GM12864 (cell line): ENCODE measurements around the gene SLC2A8.

Experiments used
- DNase-seq: peaks from one replicate; pipeline ENCODE4 v3.0.0-alpha.2; 2011; ENCODE audit warnings: low read depth
- H3K4me3 ChIP-seq: 2 replicates; pipeline ENCODE4 v1.5.1; 2011; ENCODE audit warnings: mild to moderate bottlenecking, low read depth, low read length, control low read depth
- TF ChIP-seq, protein P1 (sequence below): IDR thresholded peaks from 2 replicates; pipeline ENCODE4 v1.5.1; 2011; ENCODE audit warnings: low read depth, mild to moderate bottlenecking, moderate library complexity, low read length, control low read depth, inconsistent platforms; ENCODE audit errors: missing control alignments

The SLC2A8 gene

DNA sequence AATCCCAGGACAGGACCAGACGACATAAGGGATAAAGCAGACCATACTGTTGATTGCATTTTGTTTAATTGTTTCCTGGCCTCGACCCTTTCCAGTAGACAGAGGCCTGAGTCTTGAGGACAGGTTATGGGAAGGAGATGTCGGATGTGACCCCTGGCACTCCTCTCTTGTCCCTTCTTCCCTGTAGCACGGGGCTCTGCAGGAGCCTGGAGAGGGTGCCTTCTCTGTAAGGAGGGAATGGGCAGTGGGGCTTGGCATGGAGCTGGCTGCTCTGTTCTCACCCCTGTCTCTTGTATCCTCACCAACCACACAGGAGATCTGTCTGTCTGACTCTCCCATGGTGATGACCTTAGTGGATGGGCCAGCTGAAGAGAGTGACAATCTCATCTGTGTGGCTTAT, 40.1 kb upstream of the SLC2A8 start:
- H3K4me3 ChIP-seq = no peak overlapping the region
- TF ChIP-seq, protein P1, sequence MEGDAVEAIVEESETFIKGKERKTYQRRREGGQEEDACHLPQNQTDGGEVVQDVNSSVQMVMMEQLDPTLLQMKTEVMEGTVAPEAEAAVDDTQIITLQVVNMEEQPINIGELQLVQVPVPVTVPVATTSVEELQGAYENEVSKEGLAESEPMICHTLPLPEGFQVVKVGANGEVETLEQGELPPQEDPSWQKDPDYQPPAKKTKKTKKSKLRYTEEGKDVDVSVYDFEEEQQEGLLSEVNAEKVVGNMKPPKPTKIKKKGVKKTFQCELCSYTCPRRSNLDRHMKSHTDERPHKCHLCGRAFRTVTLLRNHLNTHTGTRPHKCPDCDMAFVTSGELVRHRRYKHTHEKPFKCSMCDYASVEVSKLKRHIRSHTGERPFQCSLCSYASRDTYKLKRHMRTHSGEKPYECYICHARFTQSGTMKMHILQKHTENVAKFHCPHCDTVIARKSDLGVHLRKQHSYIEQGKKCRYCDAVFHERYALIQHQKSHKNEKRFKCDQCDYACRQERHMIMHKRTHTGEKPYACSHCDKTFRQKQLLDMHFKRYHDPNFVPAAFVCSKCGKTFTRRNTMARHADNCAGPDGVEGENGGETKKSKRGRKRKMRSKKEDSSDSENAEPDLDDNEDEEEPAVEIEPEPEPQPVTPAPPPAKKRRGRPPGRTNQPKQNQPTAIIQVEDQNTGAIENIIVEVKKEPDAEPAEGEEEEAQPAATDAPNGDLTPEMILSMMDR = no peak
- DNase-seq = no peak

DNA sequence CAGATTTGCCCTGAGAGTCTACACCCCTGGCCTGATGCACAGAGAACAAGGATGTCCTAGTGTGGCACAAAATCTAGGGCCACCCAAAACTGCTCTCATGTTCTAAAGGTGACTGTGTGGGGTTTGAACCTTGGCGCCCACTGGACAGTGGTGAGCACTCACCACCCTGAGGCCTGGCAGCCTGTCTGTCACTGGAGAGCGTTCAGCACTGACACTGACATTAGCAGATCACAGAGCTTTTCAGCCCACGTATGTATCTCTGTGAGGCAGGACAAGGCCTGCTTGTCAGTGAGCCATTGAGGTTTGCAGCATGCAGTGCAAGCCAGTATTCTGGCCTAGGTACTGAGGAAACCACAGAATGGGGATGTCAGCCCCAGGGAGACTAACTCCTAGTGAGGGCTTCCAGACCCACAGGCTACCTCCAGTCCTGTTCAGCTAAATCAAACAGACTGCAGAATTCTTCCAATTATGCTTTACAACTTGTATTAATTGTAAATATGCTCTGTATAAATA, 38.9 kb upstream of the SLC2A8 start:
- no peak overlapping the region for H3K4me3 ChIP-seq
- TF ChIP-seq, protein P1 = no peak
- no peak for DNase-seq

DNA sequence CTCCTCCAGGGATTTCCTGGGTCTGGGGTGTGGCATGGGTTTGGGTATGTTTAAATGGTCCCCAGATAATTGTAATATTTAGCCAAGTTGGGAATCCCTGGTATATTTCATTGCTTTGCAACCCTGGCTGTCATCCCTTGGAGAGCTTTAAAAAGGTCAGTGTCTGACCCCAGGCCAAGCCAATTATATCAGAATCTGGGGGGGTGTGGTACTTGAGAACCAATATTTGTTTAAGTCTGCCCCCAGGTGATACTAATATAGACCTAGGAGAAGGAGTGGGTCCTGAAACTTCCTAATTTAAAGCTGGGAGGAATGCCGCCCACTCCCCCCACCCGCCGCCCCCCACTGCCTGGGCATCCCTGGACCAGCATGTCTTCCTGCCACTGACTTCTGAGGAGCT, 38.2 kb upstream of the SLC2A8 start:
- DNase-seq = no peak
- TF ChIP-seq, protein P1 = no peak
- no peak overlapping the region for H3K4me3 ChIP-seq

DNA sequence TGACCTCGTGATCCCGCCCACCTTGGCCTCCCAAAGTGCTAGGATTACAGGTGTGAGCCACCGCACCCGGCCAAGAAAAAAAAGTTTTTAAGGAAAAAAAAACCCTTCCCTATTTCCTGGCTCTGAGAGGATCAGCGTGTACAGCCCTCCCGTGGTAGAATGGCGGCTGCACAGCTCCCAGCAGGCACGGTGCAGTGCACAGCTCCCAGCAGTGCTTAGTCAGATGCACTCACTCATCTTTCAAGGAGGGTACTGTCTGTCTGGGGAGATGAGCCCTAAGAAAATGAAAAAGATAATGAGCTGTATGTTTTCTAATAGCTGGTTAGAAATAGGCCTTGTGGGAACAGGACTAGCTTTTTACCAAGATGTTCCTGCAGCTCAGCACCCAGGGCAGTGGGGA, 36.7 kb upstream of the SLC2A8 start:
- TF ChIP-seq, protein P1 = no peak
- no peak for DNase-seq
- H3K4me3 ChIP-seq = no peak overlapping the region

DNA sequence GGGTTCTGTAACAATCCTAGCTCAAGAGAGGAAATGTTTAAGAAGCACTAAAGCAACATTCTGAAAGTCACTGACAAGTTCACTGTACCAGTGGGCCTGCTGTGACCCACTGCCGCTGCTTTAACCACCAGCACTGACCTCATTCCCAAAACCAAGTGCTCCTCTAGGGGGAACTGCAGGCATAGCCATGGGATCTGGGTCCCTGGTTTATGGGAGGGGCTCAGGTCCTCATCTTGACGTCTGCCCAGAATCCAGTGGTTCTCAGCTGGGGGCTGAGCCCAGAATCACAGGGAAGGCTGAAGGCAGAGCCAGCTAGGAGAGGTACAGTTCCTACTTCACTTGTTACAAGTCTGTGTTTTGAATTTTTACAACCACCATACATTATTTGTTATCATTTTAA, 36.1 kb upstream of the SLC2A8 start:
- no peak overlapping the region for H3K4me3 ChIP-seq
- TF ChIP-seq, protein P1 = no peak
- DNase-seq = no peak

DNA sequence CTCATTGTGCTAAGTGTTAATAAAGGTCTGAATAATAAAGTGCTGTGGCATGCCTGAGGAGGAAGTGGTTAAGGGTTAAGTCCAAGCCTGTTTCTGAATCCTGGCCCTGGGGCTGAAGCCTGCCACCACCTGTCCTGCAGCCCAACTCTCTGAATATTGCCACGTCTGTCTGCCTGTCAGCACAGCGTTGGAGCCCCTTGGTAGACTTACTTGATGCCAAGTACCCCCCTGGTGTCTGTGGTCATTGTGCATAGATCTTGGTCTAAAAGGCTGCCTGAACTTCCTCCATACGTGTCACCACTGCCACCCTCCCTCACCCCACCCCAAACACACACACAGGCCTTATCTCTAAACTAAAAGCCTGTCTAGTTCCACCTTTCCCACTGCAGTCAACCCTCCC, 35.4 kb upstream of the SLC2A8 start:
- TF ChIP-seq, protein P1 = no peak
- no peak for DNase-seq
- no peak overlapping the region for H3K4me3 ChIP-seq

DNA sequence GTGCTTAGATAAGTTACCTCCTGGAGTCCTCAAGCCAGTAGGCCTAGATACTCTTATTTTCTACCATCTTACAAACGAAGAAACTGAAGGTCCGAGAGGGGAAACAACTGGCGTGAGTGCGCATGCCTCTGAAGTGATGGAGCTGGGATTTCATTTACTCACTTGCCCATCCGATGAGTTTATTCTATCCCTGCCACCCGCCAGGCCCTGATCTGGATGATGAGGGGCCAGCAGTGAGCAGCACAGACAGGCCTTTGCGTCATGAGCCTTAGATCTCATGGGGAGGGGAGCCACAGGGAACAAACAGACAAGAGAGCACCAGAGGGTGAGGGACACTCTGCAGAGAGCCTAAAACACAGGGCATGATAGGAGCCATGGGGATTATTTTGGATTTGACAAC, 34.1 kb upstream of the SLC2A8 start:
- no peak for DNase-seq
- TF ChIP-seq, protein P1 = no peak
- H3K4me3 ChIP-seq = no peak overlapping the region
